ENCODE results near the gene PPP1R7. TPM values are rescaled to one million over a fixed set of nuclear protein-coding genes. Genes with fewer than 3 reads are reported as not detected.

Gene PPP1R7
- polyA plus RNA-seq, 3 donors: 54.9 to 102 (median 84.4) TPM

- Histone ChIP-seq H3K36me3 (replicated peaks in 1 of 2; ENCODE audit: control insufficient read depth in 1 of 2, insufficient read depth in 2 of 2, low read length in 2 of 2) (peaks cover 69 to 84% of the 10 kb centered on the region in 2 donors), H3K4me2 (replicated peaks; ENCODE audit: extremely low read depth, low read length, poor library complexity, severe bottlenecking) (no peak overlapping the region), H4K20me1 (ENCODE audit: insufficient read depth, low read length) (peaks cover 7% of the 10 kb centered on the region), H3K79me2 (ENCODE audit: insufficient read depth, low read length) (no peaks in the 10 kb centered on the region), H3K9me3 (replicated peaks in 1 of 2; ENCODE audit: control insufficient read depth in 1 of 2, insufficient read depth in 1 of 2, low read length in 2 of 2) (no peaks in the 10 kb centered on the region), H3K27me3 (ENCODE audit: control insufficient read depth in 2 of 2, insufficient read depth in 2 of 2, low read length in 2 of 2) (no peaks in the 10 kb centered on the region), H3K9ac (ENCODE audit: insufficient read depth, low read length, poor library complexity, severe bottlenecking) (no peak overlapping the region), H2AFZ (ENCODE audit: insufficient read depth, low read depth, low read length, poor library complexity, severe bottlenecking) (no peak overlapping the region), H3K27ac (ENCODE audit: low read depth in 1 of 2, low read length in 2 of 2) (no peak overlapping the region), H3K4me1 (ENCODE audit: control insufficient read depth in 1 of 2, insufficient read depth in 2 of 2, low read length in 2 of 2) (peaks cover 3 to 7% of the 10 kb centered on the region in 2 donors), H3K4me3 (replicated peaks in 1 of 3; ENCODE audit: low read depth in 2 of 3, low read length in 3 of 3) (no peak overlapping the region)
- Mint-ChIP-seq H3K9me3 (no peaks in the 10 kb centered on the region), H3K36me3 (peaks cover 66 to 86% of the 10 kb centered on the region in 2 donors), H3K4me1 (peaks cover 4% of the 10 kb centered on the region), H3K4me3 (no peak overlapping the region), H3K27me3 (ENCODE audit: low read depth in 3 of 3) (peaks cover 0 to 4% (median 0%) of the 10 kb centered on the region in 3 donors), H3K27ac (no peak overlapping the region)
- intact Hi-C loops (cut with micrococcal nuclease): no loop called here
- no peak for TF ChIP-seq CTCF (IDR thresholded peaks at IDR 0.05)
- no peak for DNase-seq
- WGBS (ENCODE audit: insufficient coverage): 81% methylated on average over 6 of the region's 9 CpGs
Observed at GRCh38 chr2:241161646-241162281, 11.5 kb downstream of the PPP1R7 start.

GRCh38 chr2:241163601-241164118 is 13.4 kb downstream of the PPP1R7 start:
- Histone ChIP-seq H3K9ac (ENCODE audit: insufficient read depth, low read length, poor library complexity, severe bottlenecking) (no peak overlapping the region), H4K20me1 (ENCODE audit: insufficient read depth, low read length) (no peaks in the 10 kb centered on the region), H3K4me2 (replicated peaks; ENCODE audit: extremely low read depth, low read length, poor library complexity, severe bottlenecking) (no peak overlapping the region), H3K27me3 (ENCODE audit: control insufficient read depth in 2 of 2, insufficient read depth in 2 of 2, low read length in 2 of 2) (no peaks in the 10 kb centered on the region), H3K4me1 (ENCODE audit: control insufficient read depth in 1 of 2, insufficient read depth in 2 of 2, low read length in 2 of 2) (no peaks in the 10 kb centered on the region), H3K9me3 (replicated peaks in 1 of 2; ENCODE audit: control insufficient read depth in 1 of 2, insufficient read depth in 1 of 2, low read length in 2 of 2) (no peaks in the 10 kb centered on the region), H3K79me2 (ENCODE audit: insufficient read depth, low read length) (no peaks in the 10 kb centered on the region), H2AFZ (ENCODE audit: insufficient read depth, low read depth, low read length, poor library complexity, severe bottlenecking) (no peak overlapping the region), H3K36me3 (replicated peaks in 1 of 2; ENCODE audit: control insufficient read depth in 1 of 2, insufficient read depth in 2 of 2, low read length in 2 of 2) (peaks cover 74 to 90% of the 10 kb centered on the region in 2 donors), H3K4me3 (replicated peaks in 1 of 3; ENCODE audit: low read depth in 2 of 3, low read length in 3 of 3) (no peak overlapping the region), H3K27ac (ENCODE audit: low read depth in 1 of 2, low read length in 2 of 2) (no peak overlapping the region)
- no peaks in the 10 kb centered on the region for H3K4me1 Mint-ChIP-seq
- DNase-seq: no peak
- intact Hi-C loops (cut with micrococcal nuclease): no loop called here
- H3K9me3 Mint-ChIP-seq: peaks cover 0 to 2% (median 0%) of the 10 kb centered on the region in 7 donors
- peaks cover 70 to 90% of the 10 kb centered on the region in 2 donors for H3K36me3 Mint-ChIP-seq
- H3K4me3 Mint-ChIP-seq: no peak overlapping the region
- H3K27ac Mint-ChIP-seq: no peak overlapping the region
- 80% methylated on average over 2 of the region's 3 CpGs for WGBS (ENCODE audit: insufficient coverage)
- no peak for TF ChIP-seq CTCF (IDR thresholded peaks at IDR 0.05)
- H3K27me3 Mint-ChIP-seq (ENCODE audit: low read depth in 3 of 3): peaks cover 0 to 4% (median 0%) of the 10 kb centered on the region in 3 donors
